ENCODE results near the gene HYAL3. TPM values are rescaled to one million over a fixed set of nuclear protein-coding genes. Genes with fewer than 3 reads are reported as not detected.

The HYAL3 gene
- total RNA-seq, 6 donors from 2014 or later, result 0.33 to 5.7 (median 3.1) TPM

- Histone ChIP-seq H3K4me3 (peak within 1 kb of the TSS; percentile 56 to 86 (median 70)), H3K36me3 (peaks cover 24 to 51% (median 45%) of the 10 kb centered on the region in 4 donors), H3K4me1 (peaks cover 37 to 65% (median 46%) of the 10 kb centered on the region in 4 donors), H3K9me3 (no peaks in the 10 kb centered on the region), H3K27ac (peak within 1 kb of the TSS; percentile 77 to 87 (median 86)), H3K27me3 (no peaks in the 10 kb centered on the region)
- DNase-seq (peak; percentile 95 to 99), ATAC-seq (ENCODE audit: low FRiP score in 2 of 2) (peak; percentile 92 to 96)
- TF ChIP-seq CTCF (IDR thresholded peaks at IDR 0.05), result peak in 2 of 6 experiments; percentile 31 to 38
- no peak for TF ChIP-seq EP300 (IDR thresholded peaks at IDR 0.05)
- peak; percentile 91 to 96 for TF ChIP-seq POLR2AphosphoS5 (IDR thresholded peaks at IDR 0.05)
- TF ChIP-seq POLR2A (IDR thresholded peaks at IDR 0.05), result peak in 3 of 4 donors; percentile 22 to 86 (median 67)
- WGBS, 2 donors, result 6 to 11% methylated on average over 11 to 20 of the region's 55 CpGs
Measured at GRCh38 chr3:50327943-50328691, 28.9 kb upstream of the HYAL3 start, which contains the start of gene TUSC2. TSS of gene TUSC2 (minus strand) at chr3:50328223. CDS start at chr3:50328099, 124 bp downstream.

GRCh38 chr3:50327129-50327528, 27.9 kb upstream of the HYAL3 start:
- TF ChIP-seq POLR2A (IDR thresholded peaks at IDR 0.05) (no peak), CTCF (IDR thresholded peaks at IDR 0.05) (no peak), POLR2AphosphoS5 (IDR thresholded peaks at IDR 0.05) (no peak), EP300 (IDR thresholded peaks at IDR 0.05) (no peak)
- no peaks in the 10 kb centered on the region for H3K27me3 ChIP-seq
- H3K4me1 ChIP-seq, result peaks cover 38 to 66% (median 53%) of the 10 kb centered on the region in 4 donors
- H3K36me3 ChIP-seq, result peaks cover 24 to 47% (median 42%) of the 10 kb centered on the region in 4 donors
- no peaks in the 10 kb centered on the region for H3K9me3 ChIP-seq
- WGBS, 2 donors, result 53 to 75% methylated on average over 2 to 4 of the region's 4 CpGs
- no peak for ATAC-seq (ENCODE audit: low FRiP score in 2 of 2)
- DNase-seq, result no peak
- H3K27ac ChIP-seq, result peak overlapping the region; percentile 77 to 87 (median 86)
- peak overlapping the region; percentile 56 to 86 (median 70) for H3K4me3 ChIP-seq

- H3K4me3 ChIP-seq, result no peak overlapping the region
- peaks cover 14 to 39% (median 34%) of the 10 kb centered on the region in 4 donors for H3K36me3 ChIP-seq
- ATAC-seq (ENCODE audit: low FRiP score in 2 of 2) (no peak), DNase-seq (no peak)
- WGBS, 2 donors, result 89 to 92% methylated on average over 8 of the region's 8 CpGs
- peaks cover 43 to 70% (median 57%) of the 10 kb centered on the region in 4 donors for H3K4me1 ChIP-seq
- H3K9me3 ChIP-seq, result no peaks in the 10 kb centered on the region
- H3K27ac ChIP-seq, result peak overlapping the region in 2 of 4 donors; percentile 1 to 95
- TF ChIP-seq POLR2AphosphoS5 (IDR thresholded peaks at IDR 0.05), result no peak
- TF ChIP-seq POLR2A (IDR thresholded peaks at IDR 0.05), result no peak
- TF ChIP-seq CTCF (IDR thresholded peaks at IDR 0.05), result no peak
- no peak for TF ChIP-seq EP300 (IDR thresholded peaks at IDR 0.05)
- H3K27me3 ChIP-seq, result no peaks in the 10 kb centered on the region
Measured at GRCh38 chr3:50326182-50326541, 27.0 kb upstream of the HYAL3 start.

GRCh38 chr3:50325497-50326181, 26.4 kb upstream of the HYAL3 start:
- Histone ChIP-seq H3K27me3 (no peaks in the 10 kb centered on the region), H3K9me3 (no peaks in the 10 kb centered on the region), H3K4me1 (peaks cover 43 to 71% (median 58%) of the 10 kb centered on the region in 4 donors), H3K27ac (peak overlapping the region; percentile 94 to 97 (median 95)), H3K4me3 (no peak overlapping the region), H3K36me3 (peaks cover 9 to 39% (median 29%) of the 10 kb centered on the region in 4 donors)
- TF ChIP-seq EP300 (IDR thresholded peaks at IDR 0.05) (no peak), POLR2AphosphoS5 (IDR thresholded peaks at IDR 0.05) (no peak), CTCF (IDR thresholded peaks at IDR 0.05) (no peak), POLR2A (IDR thresholded peaks at IDR 0.05) (no peak)
- no peak for ATAC-seq (ENCODE audit: low FRiP score in 2 of 2)
- 76 to 78% methylated on average over 9 to 11 of the region's 11 CpGs for WGBS, 2 donors
- DNase-seq, result no peak

Data from upper lobe of left lung (tissue), 6 donors.